GM18867 (cell line): Measurements from ENCODE around the gene ANO7.

Experiments
- ATAC-seq: cut with Tn5 transposase; IDR thresholded peaks from one replicate; pipeline ENCODE4 v1.9.1; 2021; ENCODE audit warnings: mild to moderate bottlenecking, moderate library complexity; ENCODE audit not compliant: unreplicated experiment

The ANO7 gene

GRCh38 chr2:241240320-241241004 lies 52.0 kb downstream of the ANO7 start:
- ATAC-seq, result no peak

GRCh38 chr2:241241669-241242068 lies 53.2 kb downstream of the ANO7 start:
- ATAC-seq, result no peak

GRCh38 chr2:241242306-241242705 lies 53.8 kb downstream of the ANO7 start:
- ATAC-seq, result no peak

- no peak for ATAC-seq
These were observed 55.9 kb downstream of the ANO7 start for GRCh38 chr2:241244368-241244767.

GRCh38 chr2:241248289-241248688 lies 59.8 kb downstream of the ANO7 start:
- no peak for ATAC-seq

GRCh38 chr2:241248897-241249296 lies 60.4 kb downstream of the ANO7 start:
- no peak for ATAC-seq

GRCh38 chr2:241249654-241250053 lies 61.2 kb downstream of the ANO7 start:
- ATAC-seq, result no peak

- no peak for ATAC-seq
These were observed 64.5 kb downstream of the ANO7 start for GRCh38 chr2:241252778-241253475.

- no peak for ATAC-seq
These were observed 66.5 kb downstream of the ANO7 start for GRCh38 chr2:241254904-241255351.

- ATAC-seq, result no peak
These were observed 67.2 kb downstream of the ANO7 start for GRCh38 chr2:241255542-241256167.

GRCh38 chr2:241256168-241256545 lies 67.7 kb downstream of the ANO7 start:
- ATAC-seq, result no peak

- ATAC-seq, result no peak
These were observed 69.0 kb downstream of the ANO7 start for GRCh38 chr2:241257419-241258032.

GRCh38 chr2:241258505-241259280 lies 70.2 kb downstream of the ANO7 start:
- ATAC-seq, result no peak

GRCh38 chr2:241260911-241261310 lies 72.4 kb downstream of the ANO7 start:
- ATAC-seq, result no peak

GRCh38 chr2:241261628-241262027 lies 73.2 kb downstream of the ANO7 start:
- ATAC-seq, result no peak

- no peak for ATAC-seq
These were observed 74.6 kb downstream of the ANO7 start for GRCh38 chr2:241263061-241263460.

GRCh38 chr2:241265506-241265905 lies 77.0 kb downstream of the ANO7 start:
- no peak for ATAC-seq

GRCh38 chr2:241267249-241268067 lies 79.0 kb downstream of the ANO7 start:
- no peak for ATAC-seq

- ATAC-seq, result no peak
These were observed 79.8 kb downstream of the ANO7 start for GRCh38 chr2:241268306-241268705.
